K562 (cell line): ENCODE measurements around the gene DRC3. TPM values are rescaled to one million over a fixed set of nuclear protein-coding genes. Genes with fewer than 3 reads are reported as not detected.
A peak's percentile ranks its signal among the peaks of the same experiment; 100 is the strongest.

ENCODE experiments used
- ATAC-seq: fragments of 200-7000 bp; cut with Tn5 transposase; 3 replicates; pipeline ENCODE4 v1.9.1; 2020; ENCODE audit warnings: moderate library complexity
- BruUV-seq: library from RNA; stranded (reverse); fragments of 400-500 nt; replicated peaks from 2 replicates; lab custom pipeline; 2021; lab: Mats Ljungman, UMichigan
- CTCF ChIA-PET: fragments of 300-600 bp; formaldehyde crosslinking; extraction: SDS; loops from one replicate; lab custom pipeline; 2021; ENCODE audit warnings: low intra/inter-chr PET ratio; lab: Yijun Ruan, JAX
- POLR2A ChIA-PET: fragments of 300-600, 350-650 bp; sonication (Branson Sonifier 250); formaldehyde crosslinking; extraction: SDS; loops from one replicate; lab custom pipeline; 2021; ENCODE audit warnings: antibody characterized with exemption, inconsistent platforms; lab: Yijun Ruan, JAX
- DNase-seq, 4 experiments: peaks; one replicate each; pipeline versions ENCODE4 v3.0.0 to v3.0.0-alpha.2; 2011 to 2018; ENCODE audit warnings: low spot score in 3 of 4, mixed read lengths in 3 of 4; ENCODE audit errors: extremely low read depth in 1 of 4
- FAIRE-seq: peaks from 2 replicates; lab custom pipeline; 2011; peaks lifted over from hg19 to GRCh38; lab: Jason Lieb, UNC
- H2AFZ ChIP-seq: 2 replicates; pipeline ENCODE4 v1.6.0; 2011; ENCODE audit warnings: low read depth, low read length, control low read depth, inconsistent platforms
- H3K27ac ChIP-seq: fragments of 200-600 bp; 3 replicates; pipeline ENCODE4 v1.8.0; 2011; ENCODE audit warnings: low read depth, mild to moderate bottlenecking, control low read depth, inconsistent platforms, low read length, moderate library complexity, mixed read lengths; ENCODE audit errors: extremely low read depth
- H3K27me3 ChIP-seq, 2 experiments: fragments of 300-600 bp in 1 of 2; 2 replicates in 1 of 2; 3 replicates in 1 of 2; pipeline versions ENCODE4 v1.6.0 to v1.8.0; 2011; ENCODE audit warnings: inconsistent platforms in 2 of 2, low read length in 2 of 2, mild to moderate bottlenecking in 1 of 2, mixed read lengths in 1 of 2, moderate library complexity in 1 of 2; ENCODE audit not compliant: control insufficient read depth in 2 of 2, insufficient read depth in 2 of 2
- H3K36me3 ChIP-seq: fragments of 300-600 bp; 3 replicates; pipeline ENCODE4 v1.8.0; 2011; ENCODE audit warnings: mild to moderate bottlenecking, low read length, inconsistent platforms; ENCODE audit not compliant: control insufficient read depth, insufficient read depth
- H3K4me1 ChIP-seq, 2 experiments: fragments of 200-600 bp in 1 of 2; replicated peaks in 1 of 2; 2 replicates in 1 of 2; 3 replicates in 1 of 2; pipeline versions ENCODE4 v1.5.1 to v1.8.0; 2011; ENCODE audit warnings: inconsistent platforms in 2 of 2, low read length in 2 of 2, mild to moderate bottlenecking in 1 of 2, mixed read lengths in 1 of 2, moderate library complexity in 1 of 2; ENCODE audit not compliant: control insufficient read depth in 2 of 2, insufficient read depth in 2 of 2
- H3K4me2 ChIP-seq: 2 replicates; pipeline ENCODE4 v1.6.1; 2011; ENCODE audit warnings: low read length, control low read depth, inconsistent platforms, mixed read lengths; ENCODE audit not compliant: insufficient read depth
- H3K4me3 ChIP-seq: fragments of 200-600 bp; sonication (generic), shearing (Covaris generic); 2 replicates; pipeline ENCODE4 v1.5.1; 2016; ENCODE audit warnings: control low read depth, inconsistent platforms
- H3K79me2 ChIP-seq: fragments of 200-600 bp; 3 replicates; pipeline ENCODE4 v1.8.0; 2011; ENCODE audit warnings: low read length, inconsistent platforms; ENCODE audit not compliant: control insufficient read depth, insufficient read depth
- H3K9ac ChIP-seq, 2 experiments: 2 replicates each; pipeline versions ENCODE4 v1.6.0 to v1.6.1; 2011; ENCODE audit warnings: low read depth in 2 of 2, low read length in 2 of 2, control low read depth in 1 of 2, inconsistent platforms in 1 of 2, mild to moderate bottlenecking in 1 of 2, mixed read lengths in 1 of 2; ENCODE audit not compliant: insufficient read depth in 1 of 2
- H3K9me1 ChIP-seq: one replicate; pipeline ENCODE4 v1.6.0; 2011; ENCODE audit warnings: inconsistent platforms, mild to moderate bottlenecking, low read length, moderate library complexity; ENCODE audit not compliant: control insufficient read depth, insufficient read depth
- H3K9me3 ChIP-seq: replicated peaks from 2 replicates; pipeline ENCODE4 v1.5.1; 2011; ENCODE audit warnings: low read depth, low read length, inconsistent platforms; ENCODE audit not compliant: control insufficient read depth, insufficient read depth
- H4K20me1 ChIP-seq: replicated peaks from 2 replicates; pipeline ENCODE4 v1.6.1; 2011; ENCODE audit warnings: low read length, inconsistent platforms, mixed read lengths; ENCODE audit not compliant: control insufficient read depth, insufficient read depth
- CEBPB ChIP-seq: fragments of 450-650 bp; IDR thresholded peaks from 2 replicates; pipeline ENCODE4 v1.6.1; 2016; ENCODE audit warnings: missing genetic modification characterization, missing compliant biosample characterization
- CEBPG ChIP-seq, 3 experiments: fragments of 200-800 bp in 1 of 3; sonication (Bioruptor generic) in 1 of 3; sonication (generic) in 1 of 3; formaldehyde crosslinking in 1 of 3; IDR thresholded peaks in 2 of 3; conservative IDR thresholded peaks in 1 of 3; 2 replicates each; pipeline versions ENCODE4 v1.6.1 to v1.8.0; 2016 to 2022; ENCODE audit warnings: missing compliant biosample characterization in 2 of 3, missing genetic modification characterization in 2 of 3, mild to moderate bottlenecking in 1 of 3, missing genetic modification reagents in 1 of 3
- EGR1 ChIP-seq: fragments of 450-650 bp; conservative IDR thresholded peaks from 2 replicates; pipeline ENCODE4 v1.6.1; 2017; ENCODE audit warnings: mild to moderate bottlenecking
- ZNF121 ChIP-seq: sonication (generic); formaldehyde crosslinking; conservative IDR thresholded peaks from 2 replicates; pipeline ENCODE4 v1.8.0; 2022; ENCODE audit warnings: missing genetic modification reagents
- ZNF316 ChIP-seq: fragments of 450-650 bp; IDR thresholded peaks from 2 replicates; pipeline ENCODE4 v1.6.1; 2016
- ZNF583 ChIP-seq: fragments of 250-450 bp; sonication (Bioruptor Pico); IDR thresholded peaks from 2 replicates; pipeline ENCODE4 v1.4.0; 2020
- WGBS: fragments of 100-300 bp; shearing (Covaris generic); methylation state at CpG from one replicate; pipeline ENCODE4 v1.1.6; 2016; ENCODE audit warnings: low coverage, mixed read lengths; ENCODE audit not compliant: insufficient coverage; ENCODE audit errors: missing lambda C conversion rate; 5-methylcytosine and 5-hydroxymethylcytosine counted together
- in situ Hi-C: fragments of 300-500 bp; cut with MboI; formaldehyde crosslinking; loops from 4 replicates; pipeline ENCODE4 v1.15.0; 2018; ENCODE audit warnings: inconsistent platforms, mixed read lengths
- intact Hi-C: fragments of 100-400 bp; cut with micrococcal nuclease; formaldehyde crosslinking; loops from 2 replicates; pipeline ENCODE4 v1.14.2; 2022
- polyA plus RNA-seq, 8 experiments: library from polyadenylated mRNA; depleted of rRNA in 4 of 8; stranded (reverse) in 5 of 8; unstranded in 3 of 8; fragments of >200 nt; fragmentation: Nextera tagmentation in 2 of 8; fragmentation: Illumina TruSeq in 1 of 8; extraction: Ambion mirVana in 2 of 8; extraction: Trizol in 1 of 8; gene quantifications; 2 replicates each; pipeline versions ENCODE4 v1.2.1 to v1.2.3, GENCODE V29; 2011 to 2014; ENCODE audit warnings: inconsistent platforms in 1 of 8, missing spikeins in 1 of 8
- total RNA-seq, 7 experiments: library from RNA; depleted of rRNA in 6 of 7; stranded (reverse); fragments of >200 nt in 6 of 7; fragmentation: Illumina TruSeq in 2 of 7; extraction: Trizol in 2 of 7; gene quantifications; 2 replicates each; pipeline versions ENCODE4 v1.2.1 to v1.2.3, GENCODE V29; 2011 to 2021; ENCODE audit warnings: low replicate concordance in 1 of 7

The DRC3 gene
- total and polyA plus RNA-seq, 9 of the 15 experiments (the other 6 are each of a cell fraction or from before 2014, with no cell fraction given), result 0.10 to 0.84 (median 0.30) TPM; not detected in 3

DNA sequence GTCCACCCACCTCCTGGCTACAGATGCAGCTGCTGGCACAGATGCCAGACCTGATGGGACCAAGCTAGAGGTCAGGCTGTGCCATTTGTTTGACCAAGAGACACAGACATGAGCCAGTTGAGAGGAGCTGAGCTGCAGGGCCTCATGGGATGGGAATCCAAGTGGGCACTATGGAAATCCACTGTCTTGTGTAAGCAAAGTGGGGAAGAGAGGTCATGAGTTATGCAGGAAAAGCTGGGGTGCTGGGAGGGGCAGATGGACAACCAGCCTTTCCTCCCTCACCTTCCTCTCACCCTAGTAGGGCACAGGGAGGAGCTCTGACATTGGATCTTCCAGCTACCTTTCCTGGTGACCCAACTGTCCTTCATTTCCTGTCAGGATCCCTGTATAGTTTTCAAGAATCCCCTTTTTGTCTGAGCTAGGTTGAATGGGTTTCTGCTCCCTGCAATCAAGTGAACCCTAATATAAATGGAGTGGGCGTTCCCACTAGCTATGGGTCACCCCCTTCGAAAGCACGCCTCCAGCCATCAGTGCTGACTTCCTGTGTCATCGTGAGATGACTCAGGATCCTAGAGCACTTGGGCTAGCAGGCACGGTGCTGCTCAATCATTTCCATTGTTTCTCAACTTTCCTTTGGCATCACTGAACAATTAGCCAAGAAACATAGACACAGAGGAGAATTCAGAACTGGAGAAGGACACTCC is 52.7 kb downstream of the DRC3 start (continued):
- TF ChIP-seq ZNF316, result peak; percentile 30; the same call in 1 of the 2 replicates
- TF ChIP-seq ZNF583, result no peak
- peak; percentile 47; the same call in 1 of the 2 replicates for TF ChIP-seq EGR1

DNA sequence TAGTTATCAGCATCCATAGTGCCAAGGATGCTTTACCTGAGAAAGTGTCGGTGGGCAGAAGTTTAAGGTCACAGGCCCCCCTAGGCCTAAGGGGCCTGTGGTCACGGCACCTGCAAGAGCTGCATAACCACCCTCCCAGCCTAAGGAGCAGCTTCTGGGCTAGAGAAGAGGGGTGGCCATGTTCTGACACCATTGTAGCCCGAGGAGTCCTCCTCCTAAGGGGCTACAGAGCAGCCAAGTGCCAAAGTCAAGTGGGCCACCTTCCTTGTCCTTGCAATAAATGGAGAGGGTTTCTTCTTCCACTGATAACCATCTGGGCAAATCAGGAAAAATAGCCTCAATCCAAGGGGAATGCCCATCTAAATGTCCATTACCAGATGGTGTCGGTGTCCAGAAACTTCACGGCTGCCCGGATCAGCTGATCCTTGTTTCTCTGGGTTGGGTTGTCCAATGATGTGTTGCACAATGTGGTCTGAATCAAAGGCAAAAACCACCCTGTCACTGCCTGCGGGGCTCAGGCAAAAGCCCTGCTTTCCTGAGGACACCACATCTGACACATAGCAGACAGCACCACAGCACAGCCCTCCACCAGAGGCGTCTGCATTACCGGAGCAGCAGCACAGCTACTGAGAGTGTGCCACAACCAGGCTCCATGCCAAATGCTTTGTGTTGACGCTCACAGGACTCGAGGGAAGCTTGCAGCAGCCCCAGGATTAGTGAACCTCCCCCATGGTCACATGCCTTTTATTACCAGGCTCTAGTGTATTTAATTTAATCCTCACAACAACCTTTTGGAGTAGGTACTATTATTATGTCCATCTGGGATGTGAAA is 53.5 kb downstream of the DRC3 start:
- POLR2A ChIA-PET, result no interaction called here
- no TSS peak for BruUV-seq
- FAIRE-seq (no peak), ATAC-seq (no peak), DNase-seq (no peak)
- H3K27me3 ChIP-seq, result no peaks in the 10 kb centered on the region
- H3K9ac ChIP-seq, result no peak overlapping the region
- in situ Hi-C loops (loop anchor here (5.0 kb wide), 1 partner anchor 144 kb away; no protein-coding TSS in a partner anchor), intact Hi-C loops (no loop called here)
- 70% methylated on average over 8 of the region's 11 CpGs for WGBS
- peak; percentile 28; the same call in 1 of the 2 replicates for TF ChIP-seq CEBPB (tag)
- TF ChIP-seq CEBPG (CRISPR knock-in tag; IDR thresholded peaks at IDR 0.05), result 0 out of 2 replicates have a peak, but pooled peaks have one; percentile 15
- TF ChIP-seq CEBPG (tag; conservative IDR thresholded peaks at IDR 0.05 in 1 of 2, IDR thresholded peaks at IDR 0.05 in 1 of 2), result no peak
- no peak for TF ChIP-seq ZNF121 (CRISPR knock-in tag)
- H3K36me3 ChIP-seq, result peaks cover 22% of the 10 kb centered on the region; the same call in 2 of the 3 replicates
- CTCF ChIA-PET, result interaction anchor here (0.5 kb wide), 1 partner anchor 135 kb away, joined by 3 read pairs; no protein-coding TSS in a partner anchor
- no peaks in the 10 kb centered on the region; the same call in 1 of the 2 replicates for H4K20me1 ChIP-seq
- H3K4me3 ChIP-seq, result no peak overlapping the region
- H3K4me1 ChIP-seq, result peaks cover 0 to 12% of the 10 kb centered on the region in 2 experiments; a peak in 3 of 5 replicates
- no peak overlapping the region for H2AFZ ChIP-seq
- no peaks in the 10 kb centered on the region for H3K9me3 ChIP-seq
- peaks cover 3% of the 10 kb centered on the region for H3K9me1 ChIP-seq
- no peaks in the 10 kb centered on the region for H3K79me2 ChIP-seq
- H3K27ac ChIP-seq, result no peak overlapping the region; the same call in 2 of the 3 replicates
- no peak overlapping the region for H3K4me2 ChIP-seq
